Measurements from ENCODE around the gene NELFCD. TPM values are rescaled to one million over a fixed set of nuclear protein-coding genes. Genes with fewer than 3 reads are reported as not detected.

The NELFCD gene
- total and polyA plus RNA-seq, 9 of the 15 experiments (the other 6 are each of a cell fraction or from before 2014, with no cell fraction given), result 11.7 to 163 (median 96.5) TPM

GRCh38 chr20:59032023-59032712 lies 51.1 kb downstream of the NELFCD start, which contains the start of gene ATP5F1E (continued):
- TF ChIP-seq FOXM1 (IDR thresholded peaks at IDR 0.05; ENCODE audit: low read depth) (no peak), FOXM1 (CRISPR knock-in tag; IDR thresholded peaks at IDR 0.05; ENCODE audit: low read depth) (peak; percentile 90; the same call in 1 of the 2 replicates), HMGXB4 (CRISPR knock-in tag; IDR thresholded peaks at IDR 0.05) (no peak), ZNF174 (CRISPR knock-in tag; IDR thresholded peaks at IDR 0.05) (no peak), PRMT5 (CRISPR knock-in tag; IDR thresholded peaks at IDR 0.05) (no peak), ZEB2 (IDR thresholded peaks at IDR 0.05) (no peak), ZNF408 (CRISPR knock-in tag; IDR thresholded peaks at IDR 0.05; ENCODE audit: low read depth) (no peak), GATAD2A (IDR thresholded peaks at IDR 0.05) (0 out of 2 replicates have a peak, but pooled peaks have one; percentile 59), MECOM (CRISPR knock-in tag; IDR thresholded peaks at IDR 0.05) (no peak; the same call in 1 of the 2 replicates), U2AF2 (optimal IDR thresholded peaks at IDR 0.05; ENCODE audit: low read depth, low read length) (no peak), CBX5 (IDR thresholded peaks at IDR 0.05; ENCODE audit: borderline replicate concordance, low read depth) (no peak), ATF2 (CRISPR knock-in tag; IDR thresholded peaks at IDR 0.05) (no peak), HNRNPK (IDR thresholded peaks at IDR 0.05; ENCODE audit: low read depth, low read length, poor library complexity, severe bottlenecking) (no peak), ZFX (CRISPR knock-in tag; IDR thresholded peaks at IDR 0.05) (peak; percentile 83), TEAD4 (IDR thresholded peaks at IDR 0.05; ENCODE audit: low read length) (no peak), TEAD4 (CRISPR knock-in tag; IDR thresholded peaks at IDR 0.05; ENCODE audit: borderline replicate concordance) (no peak), MYBL2 (IDR thresholded peaks at IDR 0.05; ENCODE audit: low read depth) (no peak), MYBL2 (CRISPR knock-in tag; IDR thresholded peaks at IDR 0.05; ENCODE audit: borderline replicate concordance) (no peak), JUN (IDR thresholded peaks at IDR 0.05; ENCODE audit: borderline replicate concordance, low read depth, low read length) (0 out of 2 replicates have a peak, but pooled peaks have one; percentile 26), JUN (CRISPR knock-in tag; IDR thresholded peaks at IDR 0.05; ENCODE audit: borderline replicate concordance) (no peak; the same call in 1 of the 2 replicates), FOXA1 (IDR thresholded peaks at IDR 0.05; ENCODE audit: borderline replicate concordance) (no peak), HNRNPLL (IDR thresholded peaks at IDR 0.05; ENCODE audit: low read depth, low read length, poor library complexity, severe bottlenecking) (no peak), ZNF586 (CRISPR knock-in tag; conservative IDR thresholded peaks at IDR 0.05) (no peak), PRPF4 (IDR thresholded peaks at IDR 0.05; ENCODE audit: insufficient read depth, low read depth, low read length, poor library complexity, severe bottlenecking) (no peak), NR3C1 (CRISPR knock-in tag; IDR thresholded peaks at IDR 0.05) (no peak), ETV1 (tag; conservative IDR thresholded peaks at IDR 0.05; ENCODE audit: low read depth) (peak; percentile 36; the same call in 1 of the 2 replicates), KAT7 (CRISPR knock-in tag; IDR thresholded peaks at IDR 0.05; ENCODE audit: borderline replicate concordance) (peak; percentile 95), DDX20 (tag; IDR thresholded peaks at IDR 0.05; ENCODE audit: low read depth) (no peak), MEF2A (IDR thresholded peaks at IDR 0.05; ENCODE audit: control insufficient read depth, low read depth, low read length) (no peak)
